ENCODE measurements around the gene WFDC5.

- TF ChIP-seq JUND (IDR thresholded peaks at IDR 0.05), result no peak
- TF ChIP-seq, protein P1, sequence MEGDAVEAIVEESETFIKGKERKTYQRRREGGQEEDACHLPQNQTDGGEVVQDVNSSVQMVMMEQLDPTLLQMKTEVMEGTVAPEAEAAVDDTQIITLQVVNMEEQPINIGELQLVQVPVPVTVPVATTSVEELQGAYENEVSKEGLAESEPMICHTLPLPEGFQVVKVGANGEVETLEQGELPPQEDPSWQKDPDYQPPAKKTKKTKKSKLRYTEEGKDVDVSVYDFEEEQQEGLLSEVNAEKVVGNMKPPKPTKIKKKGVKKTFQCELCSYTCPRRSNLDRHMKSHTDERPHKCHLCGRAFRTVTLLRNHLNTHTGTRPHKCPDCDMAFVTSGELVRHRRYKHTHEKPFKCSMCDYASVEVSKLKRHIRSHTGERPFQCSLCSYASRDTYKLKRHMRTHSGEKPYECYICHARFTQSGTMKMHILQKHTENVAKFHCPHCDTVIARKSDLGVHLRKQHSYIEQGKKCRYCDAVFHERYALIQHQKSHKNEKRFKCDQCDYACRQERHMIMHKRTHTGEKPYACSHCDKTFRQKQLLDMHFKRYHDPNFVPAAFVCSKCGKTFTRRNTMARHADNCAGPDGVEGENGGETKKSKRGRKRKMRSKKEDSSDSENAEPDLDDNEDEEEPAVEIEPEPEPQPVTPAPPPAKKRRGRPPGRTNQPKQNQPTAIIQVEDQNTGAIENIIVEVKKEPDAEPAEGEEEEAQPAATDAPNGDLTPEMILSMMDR (IDR thresholded peaks at IDR 0.05; ENCODE audit: low read depth, low read length, missing input control), result no peak
- no peak for TF ChIP-seq TAF1 (conservative IDR thresholded peaks at IDR 0.05)
- TF ChIP-seq NR2F2 (IDR thresholded peaks at IDR 0.05), result no peak
- TF ChIP-seq ATF3 (IDR thresholded peaks at IDR 0.05), result no peak
- TF ChIP-seq REST (IDR thresholded peaks at IDR 0.05), result no peak
- TF ChIP-seq YY1 (IDR thresholded peaks at IDR 0.05), result no peak
- no peak for TF ChIP-seq GABPA (IDR thresholded peaks at IDR 0.05 in 1 of 2, conservative IDR thresholded peaks at IDR 0.05 in 1 of 2)
- no peak for TF ChIP-seq SP1 (IDR thresholded peaks at IDR 0.05)
- no peak for TF ChIP-seq RAD21 (IDR thresholded peaks at IDR 0.05)
- TF ChIP-seq EGR1 (IDR thresholded peaks at IDR 0.05; ENCODE audit: low read depth in 2 of 2), result no peak
- TF ChIP-seq, protein P2, sequence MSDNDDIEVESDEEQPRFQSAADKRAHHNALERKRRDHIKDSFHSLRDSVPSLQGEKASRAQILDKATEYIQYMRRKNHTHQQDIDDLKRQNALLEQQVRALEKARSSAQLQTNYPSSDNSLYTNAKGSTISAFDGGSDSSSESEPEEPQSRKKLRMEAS (IDR thresholded peaks at IDR 0.05), result no peak
- no peak for TF ChIP-seq FOXA1 (IDR thresholded peaks at IDR 0.05)
- TF ChIP-seq ZBTB33 (IDR thresholded peaks at IDR 0.05), result no peak
Observed at GRCh38 chr20:45111285-45111684, 3.7 kb downstream of the WFDC5 start.
